Colon (tissue), 2 donors: ENCODE data around the gene HNRNPD.
"Not testable (repeated sequence)": the region's sequence is repeated elsewhere in the genome, so short reads cannot be mapped to it uniquely, and the experiment has no call there.

ENCODE experiments used
- FAIRE-seq: peaks from 2 replicates; lab custom pipeline; 2012; peaks lifted over from hg19 to GRCh38; lab: Jason Lieb, UNC
- donor health status: control.
- donor health status: control.

The HNRNPD gene, protein sequence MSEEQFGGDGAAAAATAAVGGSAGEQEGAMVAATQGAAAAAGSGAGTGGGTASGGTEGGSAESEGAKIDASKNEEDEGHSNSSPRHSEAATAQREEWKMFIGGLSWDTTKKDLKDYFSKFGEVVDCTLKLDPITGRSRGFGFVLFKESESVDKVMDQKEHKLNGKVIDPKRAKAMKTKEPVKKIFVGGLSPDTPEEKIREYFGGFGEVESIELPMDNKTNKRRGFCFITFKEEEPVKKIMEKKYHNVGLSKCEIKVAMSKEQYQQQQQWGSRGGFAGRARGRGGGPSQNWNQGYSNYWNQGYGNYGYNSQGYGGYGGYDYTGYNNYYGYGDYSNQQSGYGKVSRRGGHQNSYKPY

DNA sequence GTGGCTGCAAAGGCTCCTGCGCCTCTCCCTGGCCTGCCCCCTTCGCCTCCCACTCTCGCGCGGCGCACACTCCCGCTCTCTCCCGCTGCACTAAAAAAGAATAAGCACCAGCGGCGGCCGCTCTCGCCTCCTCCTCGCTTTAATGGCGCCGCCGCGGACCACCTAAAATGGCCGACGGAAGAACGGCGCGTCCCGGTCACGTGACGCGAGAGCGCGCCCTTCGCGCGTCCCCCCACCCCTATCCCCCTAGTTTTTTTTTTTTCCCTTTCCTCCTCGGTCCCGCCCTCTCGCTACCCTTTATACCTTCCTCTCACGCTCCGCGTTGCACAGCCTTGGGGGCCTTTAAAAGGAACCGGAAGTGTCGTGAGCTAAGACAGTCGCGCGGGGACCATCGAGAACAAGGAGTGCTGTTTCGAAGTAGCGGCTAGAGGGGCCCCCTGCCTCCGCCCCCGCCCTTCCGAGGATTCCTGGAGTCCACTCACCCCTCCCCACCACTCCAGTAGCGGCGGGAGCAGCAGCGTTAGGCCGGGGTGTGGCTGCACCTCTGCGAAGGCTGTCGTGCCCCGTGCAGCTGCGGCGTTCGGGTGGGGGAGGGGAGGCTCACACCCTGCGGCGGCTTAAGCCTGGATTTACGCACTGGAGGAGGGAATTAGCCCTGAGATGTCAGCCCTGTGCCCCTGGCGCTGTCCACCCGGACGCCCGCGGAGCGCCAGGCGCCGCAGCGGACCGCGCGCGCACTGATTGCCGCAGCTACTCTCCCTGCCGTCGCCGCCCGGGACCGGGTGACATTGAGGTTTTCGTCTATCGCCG, at the start of gene HNRNPD:
Gene HNRNPD (minus strand): TSS at position 176 of the 810 bp plus-strand sequence. CDS start 313 bp downstream, outside the sequence.
- FAIRE-seq = no peak

DNA sequence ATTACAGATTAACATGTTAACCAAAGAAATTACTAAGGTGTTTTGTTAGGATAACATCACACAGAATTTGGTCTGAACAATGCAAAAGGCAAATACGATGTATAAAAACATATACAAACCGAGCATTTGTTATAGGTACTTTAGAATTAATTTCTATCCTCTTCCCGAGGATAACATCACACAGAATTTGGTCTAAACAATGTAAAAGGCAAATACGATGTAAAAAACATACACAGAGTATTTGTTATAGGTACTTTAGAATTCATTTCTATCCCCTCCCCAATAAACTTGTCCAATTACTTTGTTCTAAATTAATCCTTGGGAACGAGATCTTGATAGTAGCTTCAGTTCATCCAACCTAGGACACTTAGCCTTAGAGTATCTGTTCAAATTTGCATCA, 48.8 kb upstream of the HNRNPD start:
- no peak for FAIRE-seq

DNA sequence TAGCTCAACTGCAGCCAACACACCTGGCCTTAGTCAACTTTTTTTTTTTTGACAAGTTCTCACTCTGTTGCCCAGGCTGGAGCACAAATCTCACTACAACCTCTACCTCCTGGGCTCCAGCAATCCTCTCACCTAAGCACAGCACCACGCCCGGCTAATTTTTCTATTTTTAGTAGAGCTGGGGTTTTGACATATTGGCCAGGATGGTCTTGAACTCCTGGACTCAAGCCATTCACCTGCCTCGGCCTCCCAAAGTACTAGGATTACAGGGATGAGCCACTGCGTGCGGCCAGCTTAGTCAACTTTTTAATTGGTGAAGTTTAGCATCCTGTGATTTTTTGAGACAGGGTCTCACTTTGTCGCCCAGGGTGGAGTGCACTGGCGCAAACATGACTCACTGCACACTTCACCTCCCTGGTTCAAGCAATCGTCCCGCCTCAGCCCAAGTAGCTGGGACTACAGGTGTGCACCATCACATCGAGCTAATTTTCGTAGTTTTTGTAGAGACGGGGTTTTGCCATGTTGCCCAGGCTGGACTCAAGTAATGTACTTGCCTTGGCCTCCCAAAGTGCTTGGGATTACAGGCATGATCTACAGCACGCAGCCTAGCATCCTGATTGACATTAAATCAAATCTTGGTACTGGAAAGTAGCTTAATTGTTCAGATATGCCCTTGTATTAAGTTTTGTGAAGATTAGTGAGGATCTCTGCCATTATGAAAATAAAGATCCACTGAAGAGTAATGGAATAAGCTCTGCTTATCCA, 48.2 kb upstream of the HNRNPD start:
- FAIRE-seq = no peak

DNA sequence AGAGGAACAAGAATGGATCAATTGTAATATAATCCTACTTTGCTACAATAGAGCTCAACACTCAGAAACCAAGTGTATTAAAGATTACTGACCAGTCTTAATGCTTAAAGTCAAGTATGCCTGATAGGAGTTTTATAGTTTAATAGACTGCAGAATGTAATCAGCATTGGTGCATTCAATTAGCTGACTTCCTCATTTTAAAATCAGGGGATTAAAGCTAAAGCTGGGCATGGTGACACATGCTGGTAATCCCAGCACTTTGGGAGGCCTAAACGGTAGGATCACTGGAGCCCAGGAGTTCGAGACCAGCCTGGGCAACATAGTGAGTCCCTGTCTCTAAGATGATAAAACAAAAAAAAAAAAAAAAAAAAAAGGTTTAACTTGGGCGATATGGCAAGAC, 45.7 kb upstream of the HNRNPD start:
- no peak for FAIRE-seq

DNA sequence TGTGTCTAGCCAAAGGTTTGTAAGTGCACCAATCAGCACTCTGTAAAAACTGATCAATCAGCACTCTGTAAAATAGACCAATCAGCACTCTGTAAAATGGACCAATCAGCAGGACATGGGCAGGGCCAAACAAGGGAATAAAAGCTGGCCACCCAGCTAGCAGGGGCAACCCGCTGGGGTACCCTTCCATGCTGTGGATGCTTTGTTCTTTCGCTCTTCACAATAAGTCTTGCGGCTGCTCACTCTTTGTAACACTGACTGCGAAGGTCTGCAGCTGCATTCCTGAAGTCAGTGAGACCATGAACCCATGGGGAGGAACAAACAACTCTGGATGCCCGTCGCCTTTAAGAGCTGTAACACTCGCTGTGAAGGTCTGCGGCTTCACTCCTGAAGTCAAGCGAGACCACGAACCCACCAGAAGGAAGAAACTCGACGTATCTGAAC, 42.2 kb upstream of the HNRNPD start:
- no peak for FAIRE-seq

DNA sequence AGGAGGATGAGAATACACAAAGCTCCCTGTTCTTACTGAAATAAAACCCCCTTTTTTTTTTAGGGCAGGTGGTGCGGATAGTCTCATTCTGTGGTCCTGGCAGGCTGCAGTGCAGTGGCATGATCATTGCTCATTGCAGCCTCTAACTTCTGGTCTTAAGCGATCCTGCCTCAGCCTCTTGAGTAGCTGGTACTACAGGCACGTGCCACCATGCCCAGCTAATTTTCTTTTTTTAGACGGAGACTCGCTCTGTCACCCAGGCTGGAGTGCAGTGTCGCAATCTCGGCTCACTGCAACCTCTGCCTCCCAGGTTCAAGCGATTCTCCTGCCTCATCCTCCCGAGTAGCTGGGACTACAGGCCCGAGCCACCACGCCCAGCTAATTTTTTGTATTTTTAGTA, 41.3 kb upstream of the HNRNPD start:
- not testable (repeated sequence) for FAIRE-seq

DNA sequence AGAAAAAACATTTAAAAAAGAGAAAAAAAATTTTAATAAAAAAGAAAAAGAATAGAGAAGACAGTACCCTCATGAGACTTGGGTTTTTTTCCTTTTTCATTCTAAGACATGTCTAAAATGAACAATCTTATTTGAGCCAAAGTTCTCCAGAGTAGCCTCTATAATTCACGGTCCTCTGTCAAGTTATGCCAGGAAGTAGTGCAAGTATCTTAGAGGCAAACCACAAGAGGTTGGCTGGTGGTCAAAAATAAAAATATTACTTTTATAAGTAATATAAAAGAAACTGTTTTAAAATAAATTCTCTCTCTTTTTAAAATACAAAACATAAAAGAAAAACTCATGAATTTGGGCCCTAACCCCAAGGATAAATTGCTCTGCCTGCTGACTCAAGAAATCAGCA, 29.9 kb upstream of the HNRNPD start:
- FAIRE-seq = no peak

DNA sequence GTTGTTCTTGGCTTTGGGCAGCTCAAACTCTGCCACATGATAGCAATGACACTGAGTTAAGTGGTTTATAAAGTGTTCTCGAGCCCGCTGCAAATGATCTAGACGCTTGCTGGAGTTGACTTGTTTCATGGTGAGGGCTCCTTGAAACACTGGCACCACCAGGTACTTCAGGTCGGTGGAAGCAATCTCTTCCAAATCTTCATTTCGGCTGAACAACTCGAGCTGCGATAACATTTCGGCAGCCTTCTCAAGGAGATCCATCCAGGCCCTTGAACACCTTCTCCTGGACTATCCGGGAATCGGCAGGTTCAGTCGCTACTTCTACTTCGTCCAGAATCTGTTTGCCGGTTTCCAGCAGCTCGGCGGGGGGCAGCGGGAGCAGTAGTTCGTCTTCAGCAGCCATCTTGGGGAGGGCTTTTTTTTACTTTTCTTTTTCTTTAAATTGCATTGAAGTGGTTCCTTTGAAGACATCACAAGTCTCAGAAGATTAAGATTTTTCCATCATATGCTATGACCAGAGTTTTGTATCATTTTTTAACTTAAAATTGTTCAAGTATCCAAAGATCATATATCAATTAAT, 28.5 kb upstream of the HNRNPD start:
- FAIRE-seq = no peak

DNA sequence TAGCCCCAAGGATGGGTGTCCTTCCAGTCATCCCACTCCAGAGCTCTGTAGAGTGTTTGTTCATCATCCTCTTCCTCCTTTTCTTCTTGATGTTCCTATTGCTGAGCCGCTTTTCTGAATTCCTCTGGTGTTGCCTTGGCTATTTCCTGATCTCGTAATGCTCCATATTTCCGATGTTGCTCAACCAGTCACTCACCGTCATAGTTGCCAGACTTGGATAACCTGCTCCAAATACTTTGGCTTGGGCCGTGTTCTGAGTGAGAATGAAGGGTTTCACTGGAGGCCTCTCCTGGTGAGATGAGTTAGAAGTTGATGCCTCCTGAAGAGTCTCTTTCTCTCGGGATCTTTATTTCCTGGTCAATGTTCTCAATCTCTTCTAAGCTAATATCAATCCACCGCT, 27.8 kb upstream of the HNRNPD start:
- FAIRE-seq = no peak

DNA sequence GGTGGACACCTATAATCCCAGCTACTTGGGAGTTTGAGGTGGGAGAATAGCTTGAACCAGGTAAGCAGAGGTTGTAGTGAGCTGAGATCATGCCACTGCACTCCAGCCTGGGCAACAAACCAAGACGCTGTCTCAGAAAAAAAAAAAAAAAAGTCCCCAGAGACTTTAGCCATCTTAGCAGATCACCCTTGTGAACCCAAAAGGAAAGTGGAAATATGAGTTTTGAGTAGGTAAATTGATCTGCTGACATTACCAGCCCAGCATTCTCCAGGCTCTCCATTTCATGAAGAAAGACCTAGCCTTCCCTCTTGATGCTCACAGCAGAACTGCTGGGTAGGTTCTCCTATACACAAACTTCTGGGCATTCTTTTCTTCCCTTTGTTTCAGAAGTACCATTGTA, 24.5 kb upstream of the HNRNPD start:
- no peak for FAIRE-seq

DNA sequence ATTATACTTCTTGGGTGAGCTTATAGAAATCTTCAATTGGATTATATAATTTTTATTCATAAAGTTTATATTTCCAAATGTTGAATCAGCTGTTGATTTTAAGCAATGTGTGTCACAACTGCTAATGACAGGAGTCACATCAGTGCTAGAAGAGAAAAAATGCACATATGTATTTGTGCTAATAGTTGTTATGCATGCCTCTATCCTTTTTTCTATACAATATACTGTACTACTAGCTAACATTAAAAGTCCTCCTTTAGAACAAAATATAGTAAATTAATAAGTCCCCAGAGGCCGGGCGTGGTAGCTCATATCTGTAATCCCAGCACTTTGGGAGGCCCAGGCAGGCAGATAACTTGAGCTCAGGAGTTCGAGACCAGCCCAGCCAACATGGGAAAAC, 23.7 kb upstream of the HNRNPD start:
- no peak for FAIRE-seq

DNA sequence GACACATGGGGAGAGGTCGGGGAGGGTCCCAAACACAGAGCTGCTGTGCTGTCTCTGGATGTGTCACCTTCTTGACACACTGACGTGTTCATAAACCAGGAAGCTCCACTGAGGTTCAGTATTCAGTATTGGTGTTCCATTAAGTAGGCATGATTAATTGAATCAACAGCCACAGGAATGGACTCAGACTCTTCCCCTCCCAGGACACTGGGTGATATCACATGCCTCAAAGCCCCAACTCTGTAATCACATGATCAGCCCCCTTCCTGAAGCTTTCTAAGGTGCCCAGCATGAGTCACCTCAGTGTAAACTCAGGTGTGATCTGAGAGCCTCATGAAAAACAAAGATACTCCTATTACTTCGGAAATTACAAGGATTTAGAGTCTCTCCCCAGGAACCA, 21.1 kb upstream of the HNRNPD start:
- no peak for FAIRE-seq

DNA sequence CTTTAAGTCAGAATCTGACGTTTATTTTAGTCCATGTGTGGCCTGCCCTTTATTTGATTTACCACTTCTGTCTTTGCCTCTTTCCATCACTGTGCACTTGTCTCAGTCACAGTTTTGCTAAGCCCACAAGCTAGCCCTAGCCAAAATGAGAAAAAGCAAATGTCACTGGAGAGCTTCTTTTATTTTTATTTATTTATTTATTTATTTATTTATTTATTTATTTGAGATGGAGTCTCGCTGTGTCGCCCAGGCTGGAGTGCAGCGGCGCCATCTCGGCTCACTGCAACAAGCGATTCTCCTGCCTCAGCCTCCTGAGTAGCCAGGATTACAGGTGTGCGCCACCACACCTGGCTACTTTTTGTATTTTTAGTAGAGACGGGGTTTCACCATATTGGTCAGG, 16.3 kb upstream of the HNRNPD start:
- not testable (repeated sequence) for FAIRE-seq

DNA sequence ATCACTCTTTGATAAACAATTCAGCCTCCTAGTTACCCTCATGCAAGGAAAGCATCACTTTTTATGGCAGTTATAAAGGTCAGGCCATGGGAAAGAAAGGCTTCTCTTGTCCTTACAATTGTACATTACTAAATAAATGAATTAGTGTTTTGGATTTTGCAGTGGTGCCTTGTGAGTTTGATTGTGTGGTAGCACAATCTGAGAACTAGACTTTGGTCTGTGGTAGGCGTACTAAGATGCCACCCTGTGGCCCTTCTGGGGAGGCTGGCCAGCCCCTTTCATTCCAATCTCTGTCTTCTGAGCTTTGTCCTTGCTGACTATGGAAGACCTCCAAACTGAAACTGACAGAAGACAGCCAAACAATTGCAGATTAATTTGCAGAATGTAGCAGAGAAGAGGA, 14.6 kb upstream of the HNRNPD start:
- no peak for FAIRE-seq

DNA sequence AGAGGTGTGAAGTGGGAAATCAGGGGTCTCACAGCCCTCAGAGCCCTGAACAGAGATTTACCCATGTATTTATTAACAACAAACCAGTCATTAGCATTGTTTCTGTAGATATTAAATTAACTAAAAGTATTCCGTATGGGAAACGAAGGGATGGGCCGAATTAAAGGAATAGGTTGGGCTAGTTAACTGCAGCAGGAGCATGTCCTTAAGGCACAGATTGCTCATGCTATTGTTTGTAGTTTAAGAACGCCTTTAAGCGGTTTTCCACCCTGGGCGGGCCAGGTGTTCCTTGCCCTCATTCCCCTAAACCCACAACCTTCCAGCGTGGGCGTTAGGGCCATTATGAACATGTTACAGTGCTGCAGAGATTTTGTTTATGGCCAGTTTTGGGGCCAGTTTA, 12.5 kb upstream of the HNRNPD start:
- not testable (repeated sequence) for FAIRE-seq

DNA sequence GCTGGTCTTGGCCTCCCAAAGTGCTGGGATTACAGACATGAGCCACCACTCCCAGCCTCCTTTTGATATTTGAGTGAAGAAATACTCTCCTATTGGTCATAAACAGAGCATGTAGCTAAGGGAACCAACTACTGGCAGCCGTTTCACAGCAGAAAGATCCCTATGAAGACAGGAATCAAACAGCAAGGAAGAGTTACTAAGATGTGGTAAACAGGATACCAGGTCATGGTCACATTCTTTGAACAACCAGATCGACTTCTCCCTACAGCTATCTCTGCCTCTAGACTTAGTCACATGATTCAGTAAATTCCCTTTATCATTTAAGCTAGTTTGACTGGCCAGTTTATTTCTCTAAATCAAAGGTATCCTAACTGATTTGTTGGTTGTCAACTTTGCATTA, 9.0 kb upstream of the HNRNPD start:
- no peak for FAIRE-seq

DNA sequence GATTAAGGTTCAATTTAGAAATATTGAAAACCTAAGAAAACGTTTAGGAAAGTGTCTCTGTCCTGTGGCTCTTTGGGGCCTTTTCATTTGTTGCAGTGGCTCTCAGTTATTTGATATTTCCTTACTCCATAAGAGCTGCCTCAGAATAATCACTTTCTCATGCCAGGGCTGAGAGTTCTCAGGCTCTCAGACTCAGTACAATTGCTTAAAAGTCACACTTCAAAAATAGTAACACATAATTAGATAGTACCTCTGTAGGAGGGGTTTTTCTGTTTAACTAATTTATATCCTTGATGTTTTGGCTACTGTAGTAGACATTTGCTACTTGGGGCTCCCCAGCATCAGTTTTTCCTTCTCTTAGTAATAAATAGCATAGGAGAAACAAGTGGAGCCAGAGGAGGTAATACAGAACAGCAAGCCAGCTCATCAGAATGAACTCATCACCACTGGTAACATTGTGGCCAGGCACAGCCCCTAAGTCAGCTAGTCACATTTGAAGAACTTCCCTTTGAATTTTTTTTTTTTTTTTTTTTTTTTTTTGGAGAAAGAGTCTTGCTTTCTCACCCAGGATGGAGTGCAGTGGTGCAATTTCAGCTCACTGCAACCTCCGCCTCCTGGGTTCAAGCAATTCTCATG, 8.0 kb upstream of the HNRNPD start:
- FAIRE-seq = no peak

DNA sequence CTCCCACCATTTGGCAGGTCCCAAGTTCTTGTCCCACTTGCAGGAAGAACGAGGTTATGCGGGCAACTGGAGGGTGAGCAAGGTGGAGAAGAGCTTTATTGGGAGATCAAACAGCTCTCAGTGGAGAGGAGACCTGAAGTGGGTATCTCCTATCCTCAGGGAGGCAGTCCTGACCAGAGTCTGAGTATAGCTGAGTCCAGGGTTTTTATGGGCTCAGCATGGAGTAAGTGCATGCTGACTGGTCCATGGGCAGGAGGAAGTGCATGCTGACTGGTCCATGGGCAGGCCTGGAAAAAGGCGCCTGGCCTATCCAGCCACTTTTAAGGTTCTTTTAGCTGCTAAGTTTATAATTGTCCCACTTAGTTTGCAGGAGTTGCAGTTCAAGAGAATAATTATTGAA, 7.4 kb upstream of the HNRNPD start:
- FAIRE-seq = no peak

DNA sequence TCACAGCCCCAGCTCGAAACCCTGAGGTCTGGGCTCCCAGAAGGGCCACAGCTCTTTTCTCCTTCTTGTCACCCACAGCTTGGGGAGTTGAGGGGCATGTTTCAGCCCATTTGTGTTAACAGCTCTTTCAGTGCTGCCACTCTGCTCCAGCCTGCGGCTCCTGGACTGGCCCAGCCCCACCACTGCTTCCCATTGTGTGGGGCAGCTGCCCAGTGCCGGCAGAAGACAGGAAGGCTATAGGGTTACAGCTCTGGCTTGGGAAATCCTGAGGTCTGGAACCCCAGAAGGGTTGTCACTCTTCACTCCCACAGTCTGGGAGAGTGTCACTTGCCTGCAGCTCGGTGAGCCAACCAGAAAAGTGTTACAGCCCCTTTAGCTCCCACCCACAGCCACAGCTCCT, 7.0 kb upstream of the HNRNPD start:
- no peak for FAIRE-seq

DNA sequence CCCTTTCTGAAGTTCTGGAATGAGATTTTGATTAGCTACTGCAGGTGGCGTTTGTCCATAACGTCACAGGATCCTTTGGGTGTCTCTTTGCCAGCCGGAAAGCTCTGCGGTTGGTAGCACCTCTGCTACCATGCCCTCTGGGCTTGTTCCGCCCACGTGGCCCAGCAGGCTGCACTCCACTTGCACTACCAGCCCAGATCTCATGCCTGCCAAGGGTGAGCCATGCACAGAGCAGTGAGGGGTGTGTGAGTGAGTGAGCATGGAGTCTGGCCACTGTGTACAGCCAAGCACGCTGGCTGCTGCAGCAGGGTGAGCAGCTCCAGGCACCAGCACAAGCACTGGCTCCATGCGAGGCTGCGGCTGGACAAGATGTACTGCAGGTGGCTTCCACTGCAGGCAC, 6.6 kb upstream of the HNRNPD start:
- FAIRE-seq = no peak

DNA sequence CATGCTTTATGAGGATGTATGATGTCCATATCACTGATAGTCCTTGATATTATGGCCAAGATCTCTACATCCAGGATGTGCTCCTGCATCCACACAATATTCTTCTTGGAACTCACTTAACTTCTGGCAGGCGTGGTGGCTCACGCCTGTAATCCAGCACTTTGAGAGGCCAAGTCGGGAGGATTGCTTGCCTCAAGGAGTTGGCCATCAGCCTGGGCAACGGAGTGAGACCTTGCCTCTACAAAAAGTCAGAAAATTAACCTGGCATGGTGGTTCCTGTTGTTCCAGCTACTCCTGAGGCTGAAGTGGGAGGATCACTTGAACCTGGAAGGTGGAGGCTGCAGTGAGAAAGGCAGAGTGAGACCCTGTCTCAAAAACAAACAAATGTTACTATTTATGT, 2.3 kb upstream of the HNRNPD start:
- no peak for FAIRE-seq

DNA sequence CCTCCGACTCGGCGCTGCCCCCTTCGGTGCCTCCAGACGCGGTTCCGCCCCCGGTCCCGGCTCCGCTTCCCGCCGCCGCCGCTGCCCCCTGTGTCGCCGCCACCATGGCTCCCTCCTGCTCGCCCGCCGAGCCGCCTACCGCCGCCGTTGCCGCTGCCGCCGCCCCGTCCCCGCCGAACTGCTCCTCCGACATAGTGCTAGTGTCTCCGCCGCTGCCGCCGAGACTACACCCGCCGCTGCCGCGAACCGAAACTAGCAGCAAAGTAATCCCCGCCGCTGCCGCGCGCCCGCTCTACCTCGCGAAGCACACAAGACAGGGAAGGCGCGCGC, 340 bp downstream of the HNRNPD start:
- FAIRE-seq = no peak
